Measurements from ENCODE around the gene KNSTRN.

KNSTRN gene

DNA sequence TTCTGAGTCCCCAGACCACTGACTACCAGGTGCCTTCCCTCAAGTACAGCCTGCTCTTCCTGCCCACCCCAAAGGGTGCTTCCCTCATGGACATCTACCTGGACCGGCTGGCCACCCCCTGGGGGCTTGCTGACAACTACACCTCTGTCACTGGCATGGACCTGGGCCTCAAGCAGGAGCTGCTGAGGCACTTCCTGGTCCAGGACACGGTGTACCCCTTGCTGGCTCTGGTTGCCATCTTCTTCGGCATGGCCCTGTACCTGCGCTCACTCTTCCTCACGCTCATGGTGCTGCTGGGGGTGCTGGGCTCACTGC lies 15.2 kb upstream of the KNSTRN start:
- DNase-seq = no peak

DNA sequence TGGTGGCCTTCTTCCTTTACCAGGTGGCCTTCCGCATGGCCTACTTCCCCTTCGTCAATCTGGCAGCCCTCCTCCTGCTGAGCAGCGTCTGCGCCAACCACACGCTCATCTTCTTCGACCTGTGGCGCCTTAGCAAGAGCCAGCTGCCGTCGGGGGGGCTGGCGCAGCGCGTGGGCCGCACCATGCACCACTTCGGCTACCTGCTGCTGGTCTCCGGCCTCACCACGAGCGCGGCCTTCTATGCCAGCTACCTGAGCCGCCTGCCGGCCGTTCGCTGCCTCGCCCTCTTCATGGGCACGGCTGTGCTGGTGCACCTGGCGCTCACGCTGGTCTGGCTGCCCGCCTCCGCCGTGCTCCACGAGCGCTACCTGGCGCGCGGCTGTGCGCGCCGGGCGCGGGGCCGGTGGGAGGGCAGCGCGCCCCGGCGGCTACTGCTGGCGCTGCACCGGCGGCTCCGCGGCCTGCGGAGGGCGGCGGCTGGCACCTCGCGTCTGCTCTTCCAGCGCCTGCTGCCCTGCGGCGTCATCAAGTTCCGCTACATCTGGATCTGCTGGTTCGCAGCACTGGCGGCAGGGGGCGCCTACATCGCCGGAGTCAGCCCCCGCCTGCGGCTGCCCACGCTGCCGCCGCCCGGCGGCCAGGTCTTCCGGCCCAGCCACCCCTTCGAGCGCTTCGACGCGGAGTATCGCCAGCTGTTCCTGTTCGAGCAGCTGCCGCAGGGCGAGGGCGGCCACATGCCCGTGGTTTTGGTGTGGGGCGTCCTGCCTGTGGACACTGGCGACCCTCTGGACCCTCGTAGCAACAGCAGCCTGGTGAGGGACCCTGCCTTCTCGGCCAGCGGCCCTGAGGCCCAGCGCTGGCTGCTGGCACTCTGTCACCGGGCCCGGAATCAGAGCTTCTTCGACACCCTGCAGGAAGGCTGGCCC lies 14.6 kb upstream of the KNSTRN start:
- DNase-seq = peak; percentile 90

DNA sequence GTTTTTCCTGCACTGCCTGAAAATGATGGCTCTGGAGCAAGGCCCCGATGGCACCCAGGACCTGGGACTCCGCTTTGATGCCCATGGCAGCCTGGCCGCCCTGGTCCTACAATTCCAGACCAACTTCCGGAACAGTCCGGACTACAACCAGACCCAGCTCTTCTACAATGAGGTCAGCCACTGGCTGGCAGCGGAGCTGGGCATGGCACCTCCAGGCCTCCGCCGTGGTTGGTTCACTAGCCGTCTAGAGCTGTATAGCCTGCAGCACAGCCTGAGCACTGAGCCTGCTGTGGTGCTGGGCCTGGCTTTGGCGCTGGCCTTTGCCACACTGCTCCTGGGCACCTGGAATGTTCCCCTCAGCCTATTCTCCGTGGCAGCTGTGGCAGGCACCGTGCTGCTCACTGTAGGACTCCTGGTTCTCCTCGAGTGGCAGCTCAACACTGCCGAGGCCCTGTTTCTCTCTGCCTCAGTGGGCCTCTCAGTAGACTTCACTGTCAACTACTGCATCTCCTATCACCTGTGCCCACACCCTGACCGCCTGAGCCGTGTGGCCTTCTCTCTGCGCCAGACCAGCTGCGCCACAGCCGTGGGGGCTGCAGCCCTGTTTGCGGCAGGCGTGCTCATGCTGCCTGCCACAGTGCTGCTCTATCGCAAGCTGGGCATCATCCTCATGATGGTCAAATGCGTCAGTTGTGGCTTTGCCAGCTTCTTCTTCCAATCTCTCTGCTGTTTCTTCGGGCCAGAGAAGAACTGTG lies 13.6 kb upstream of the KNSTRN start:
- DNase-seq = no peak

DNA sequence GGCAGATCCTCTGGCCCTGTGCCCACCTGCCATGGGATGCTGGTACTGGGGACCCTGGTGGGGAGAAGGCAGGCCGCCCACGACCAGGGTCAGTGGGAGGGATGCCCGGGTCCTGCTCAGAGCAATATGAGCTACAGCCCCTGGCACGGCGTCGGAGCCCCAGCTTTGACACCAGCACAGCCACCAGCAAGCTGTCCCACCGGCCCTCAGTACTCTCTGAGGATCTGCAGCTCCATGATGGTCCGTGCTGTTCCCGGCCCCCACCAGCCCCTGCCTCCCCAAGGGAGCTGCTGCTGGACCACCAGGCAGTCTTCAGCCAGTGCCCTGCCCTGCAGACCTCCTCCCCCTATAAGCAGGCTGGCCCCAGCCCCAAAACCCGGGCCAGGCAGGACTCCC lies 13.0 kb upstream of the KNSTRN start:
- DNase-seq = no peak

DNA sequence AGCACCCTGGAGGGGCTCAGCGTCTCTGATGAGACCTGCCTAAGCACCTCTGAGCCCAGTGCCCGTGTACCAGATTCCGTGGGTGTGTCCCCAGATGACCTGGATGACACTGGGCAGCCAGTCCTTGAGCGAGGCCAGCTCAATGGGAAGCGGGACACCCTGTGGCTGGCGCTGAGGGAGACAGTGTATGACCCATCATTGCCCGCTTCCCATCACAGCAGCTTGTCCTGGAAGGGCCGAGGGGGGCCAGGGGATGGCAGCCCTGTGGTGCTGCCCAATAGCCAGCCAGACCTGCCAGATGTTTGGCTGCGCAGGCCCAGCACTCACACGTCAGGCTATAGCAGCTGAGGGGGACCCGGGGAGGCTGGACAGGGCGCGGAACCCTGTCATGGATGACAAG lies 12.6 kb upstream of the KNSTRN start:
- DNase-seq = no peak

DNA sequence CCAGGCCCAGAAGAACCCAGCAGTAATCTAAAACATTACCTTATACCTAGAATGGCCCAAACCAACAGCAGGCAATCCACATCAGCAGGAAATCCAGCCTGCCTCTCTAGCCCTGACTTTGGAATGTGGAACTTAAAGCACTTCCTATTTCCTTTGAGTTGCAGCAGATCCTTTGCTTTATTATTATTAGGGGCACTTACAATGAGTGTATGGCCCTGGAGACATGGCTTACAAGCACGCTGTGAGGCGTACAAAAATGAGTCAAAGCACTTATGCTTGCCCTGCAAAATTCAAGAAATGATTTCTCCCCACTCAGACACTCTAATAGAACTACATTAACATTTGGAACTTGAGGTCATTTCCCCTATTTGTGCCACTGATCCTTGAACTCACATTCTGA lies 9.5 kb upstream of the KNSTRN start:
- DNase-seq = no peak

DNA sequence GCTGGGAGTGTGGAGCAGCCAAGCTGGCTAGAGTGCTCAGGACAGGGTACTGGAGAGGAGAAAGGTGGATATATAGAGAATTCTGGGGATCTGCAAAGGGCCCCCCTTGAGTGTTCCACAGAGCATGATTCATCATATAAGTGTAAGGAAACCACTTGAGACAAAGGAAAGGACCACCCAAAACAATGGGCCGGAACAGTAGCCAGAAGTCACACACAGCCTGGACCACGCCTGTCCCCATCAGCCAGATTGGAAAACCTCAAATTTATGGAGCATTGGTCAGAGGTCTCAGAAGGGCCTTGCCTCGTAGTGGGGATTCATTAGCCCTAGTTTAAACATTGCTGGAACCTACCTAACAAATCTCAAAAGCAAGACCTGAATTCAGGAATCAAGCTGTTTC lies 4.9 kb upstream of the KNSTRN start:
- no peak for DNase-seq

DNA sequence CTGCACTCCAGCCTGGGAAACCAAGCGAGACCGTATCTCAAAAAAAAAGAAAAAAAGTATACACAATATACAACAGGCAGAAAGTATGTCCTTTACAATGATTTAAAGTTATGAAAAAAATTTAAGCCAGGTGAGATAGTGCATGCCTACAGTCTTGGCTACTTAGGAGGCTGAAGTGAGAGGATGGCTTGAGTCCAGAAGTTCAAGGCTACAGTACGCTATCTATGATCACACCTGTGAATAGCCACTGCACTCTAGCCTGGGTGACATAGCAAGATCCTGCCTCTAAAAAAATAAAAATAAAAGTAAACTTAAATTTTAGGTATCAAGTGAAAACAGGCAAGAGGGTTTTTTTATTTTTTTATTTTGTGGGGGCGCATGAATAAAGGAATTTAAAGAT lies 3.1 kb upstream of the KNSTRN start:
- DNase-seq = no peak

DNA sequence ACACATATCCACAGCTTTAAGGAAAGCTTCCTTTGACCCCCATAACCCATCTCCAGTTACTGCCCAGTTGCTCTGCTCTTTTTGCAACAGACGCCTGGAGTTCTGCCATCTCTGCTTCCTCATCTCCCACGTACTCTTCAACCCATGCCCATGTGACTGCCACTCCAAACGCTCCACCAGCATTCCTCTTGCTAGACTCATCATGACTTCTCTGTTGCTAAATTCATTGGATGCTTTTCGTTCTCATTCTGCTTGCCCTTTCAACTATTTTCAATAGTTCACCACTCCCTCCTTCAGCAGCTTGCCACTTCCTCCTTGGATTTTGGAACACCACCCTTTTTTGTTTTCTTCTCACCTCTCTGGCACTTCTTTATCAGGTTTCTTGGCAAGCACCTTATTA lies 2.7 kb upstream of the KNSTRN start:
- DNase-seq = no peak

DNA sequence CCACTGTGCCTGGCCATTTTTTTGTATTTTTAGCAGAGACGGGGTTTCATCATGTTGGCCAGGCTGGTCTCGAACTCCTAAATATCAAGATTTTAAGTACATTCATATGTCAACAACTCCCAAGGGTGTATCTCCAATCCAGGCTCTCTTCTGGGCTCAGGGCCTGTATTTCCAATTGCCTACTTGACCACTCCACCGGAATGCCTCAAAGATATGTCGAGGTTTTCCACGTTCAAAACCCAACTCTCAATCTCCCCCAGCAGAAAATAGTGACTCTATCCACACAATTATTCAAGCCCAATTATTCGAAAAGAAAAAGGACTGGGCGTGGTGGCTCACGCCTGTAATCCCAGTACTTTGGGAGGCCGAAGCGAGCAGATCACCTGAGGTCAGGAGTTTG lies 1.9 kb upstream of the KNSTRN start:
- DNase-seq = no peak

DNA sequence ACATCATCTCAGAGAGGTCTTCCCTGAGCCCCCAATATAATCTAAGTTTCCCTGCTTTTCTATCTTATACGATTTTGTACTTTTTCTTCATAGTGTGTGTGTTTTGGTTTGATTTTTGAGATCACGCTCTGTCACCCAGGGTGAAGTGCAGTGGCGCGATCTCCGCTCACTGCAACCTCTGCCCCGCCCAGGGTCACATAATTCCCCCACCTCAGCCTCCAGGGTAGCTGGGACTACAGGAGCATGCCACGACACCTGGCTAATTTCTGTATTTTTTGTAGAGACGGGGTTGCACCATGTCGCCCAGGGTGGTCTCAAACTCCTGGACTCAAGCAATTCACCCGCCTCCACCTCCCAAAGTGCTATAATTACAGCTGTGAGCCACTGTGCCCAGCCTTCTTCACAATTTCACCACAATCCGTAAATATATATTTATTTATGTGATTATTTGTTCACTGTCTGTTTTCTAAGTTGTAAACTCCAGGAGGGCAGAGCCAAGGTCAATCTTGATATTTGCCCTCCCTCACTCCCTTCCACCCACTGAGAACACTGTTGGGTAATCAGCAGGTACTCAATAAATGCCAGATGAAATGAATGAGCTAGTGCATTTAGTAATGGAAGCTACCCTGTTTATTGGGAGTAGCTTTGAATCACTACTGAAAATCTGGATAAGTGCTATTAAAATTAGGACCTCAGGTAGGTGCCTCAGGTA lies 547 bp upstream of the KNSTRN start:
- DNase-seq = no peak

DNA sequence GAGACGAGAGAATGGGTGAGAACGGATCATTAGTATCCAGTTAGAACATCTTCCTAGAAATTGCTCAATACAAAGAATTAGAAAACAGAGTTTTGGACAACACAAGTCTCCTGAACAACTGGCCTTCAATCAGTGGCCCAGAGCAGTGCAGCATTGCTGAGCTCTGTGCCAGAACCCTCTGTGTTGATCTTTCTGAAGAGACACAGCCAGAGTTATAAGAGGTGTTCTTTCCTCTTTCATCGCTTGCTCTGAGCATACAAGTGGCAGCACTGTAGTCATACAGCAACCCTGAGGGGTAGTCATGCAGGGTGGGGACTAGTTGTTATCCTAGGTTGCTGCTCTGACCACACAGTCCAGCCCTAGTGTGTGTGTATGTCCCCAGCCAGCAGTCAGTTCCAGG lies 4.0 kb downstream of the KNSTRN start:
- no peak for DNase-seq

DNA sequence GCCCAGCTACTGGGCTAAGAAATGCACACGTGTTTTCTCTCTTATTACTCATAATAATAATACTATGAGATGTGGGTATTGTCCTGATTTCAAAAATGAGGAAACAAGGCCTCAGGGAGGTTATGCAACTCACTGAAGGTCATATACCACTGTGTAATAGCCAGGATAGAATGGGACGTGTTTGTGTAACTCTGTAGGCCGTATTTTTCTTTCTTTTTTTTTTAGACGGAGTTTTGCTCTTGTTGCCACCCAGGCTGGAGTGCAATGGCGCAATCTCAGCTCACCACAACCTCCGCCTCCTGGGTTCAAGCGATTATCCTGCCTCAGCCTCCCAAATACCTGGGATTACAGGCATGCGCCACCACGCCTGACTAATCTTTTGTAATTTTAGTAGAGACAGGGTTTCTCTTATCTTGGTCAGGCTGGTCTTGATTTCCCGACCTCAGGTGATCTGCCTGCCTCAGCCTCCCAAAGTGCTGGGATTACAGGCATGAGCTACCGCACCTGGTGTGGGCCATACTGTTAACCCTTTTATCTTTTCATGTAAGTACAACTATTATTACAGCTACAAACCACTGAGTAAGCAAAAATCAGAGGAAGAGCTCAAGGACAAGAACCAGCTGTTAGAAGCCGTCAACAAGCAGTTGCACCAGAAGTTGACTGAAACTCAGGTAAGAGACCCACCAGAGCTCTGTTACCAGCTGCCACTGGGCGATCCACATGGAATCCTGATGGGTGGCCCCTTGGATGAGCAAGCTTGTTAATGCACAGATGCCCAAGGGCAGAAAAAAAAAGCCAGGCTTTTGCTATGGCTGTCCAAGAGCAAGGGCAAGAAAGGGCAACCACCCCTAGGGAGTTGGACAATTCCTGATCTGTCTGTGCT lies 6.7 kb downstream of the KNSTRN start:
- DNase-seq = no peak

DNA sequence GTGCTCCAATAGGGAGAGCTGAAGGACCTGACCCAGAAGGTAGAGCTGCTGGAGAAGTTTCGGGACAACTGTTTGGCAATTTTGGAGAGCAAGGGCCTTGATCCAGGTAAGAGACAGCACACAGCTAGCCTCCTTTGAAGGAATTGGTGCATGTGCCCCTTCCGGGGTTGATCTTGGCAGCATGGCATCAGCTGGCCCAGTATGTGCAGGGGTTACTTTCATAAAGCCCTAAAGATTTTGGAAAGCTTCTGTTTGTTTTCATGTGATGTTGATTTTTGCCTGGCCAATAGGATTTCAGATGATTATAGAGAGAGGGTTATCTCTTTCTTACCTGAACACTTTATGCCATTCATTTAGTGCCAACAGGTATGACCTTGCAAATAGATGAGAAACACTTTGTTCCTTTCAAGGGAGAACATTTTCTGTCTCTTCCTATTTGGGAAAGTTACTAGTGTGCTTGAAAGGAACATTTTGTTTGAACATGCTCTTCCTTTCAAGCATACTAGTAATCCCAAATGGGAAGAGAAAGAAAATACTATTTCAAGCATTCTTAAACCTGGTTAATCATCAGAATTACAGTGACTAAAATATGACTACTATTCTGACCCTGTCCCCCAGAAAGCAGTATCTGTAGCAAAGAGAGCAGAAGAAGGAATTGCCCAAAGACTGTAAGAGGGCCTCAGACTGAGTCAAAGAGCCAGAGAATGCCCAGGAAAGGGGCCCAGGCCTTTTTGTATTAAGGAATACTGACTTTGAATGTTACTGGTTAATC lies 7.5 kb downstream of the KNSTRN start:
- DNase-seq = no peak

DNA sequence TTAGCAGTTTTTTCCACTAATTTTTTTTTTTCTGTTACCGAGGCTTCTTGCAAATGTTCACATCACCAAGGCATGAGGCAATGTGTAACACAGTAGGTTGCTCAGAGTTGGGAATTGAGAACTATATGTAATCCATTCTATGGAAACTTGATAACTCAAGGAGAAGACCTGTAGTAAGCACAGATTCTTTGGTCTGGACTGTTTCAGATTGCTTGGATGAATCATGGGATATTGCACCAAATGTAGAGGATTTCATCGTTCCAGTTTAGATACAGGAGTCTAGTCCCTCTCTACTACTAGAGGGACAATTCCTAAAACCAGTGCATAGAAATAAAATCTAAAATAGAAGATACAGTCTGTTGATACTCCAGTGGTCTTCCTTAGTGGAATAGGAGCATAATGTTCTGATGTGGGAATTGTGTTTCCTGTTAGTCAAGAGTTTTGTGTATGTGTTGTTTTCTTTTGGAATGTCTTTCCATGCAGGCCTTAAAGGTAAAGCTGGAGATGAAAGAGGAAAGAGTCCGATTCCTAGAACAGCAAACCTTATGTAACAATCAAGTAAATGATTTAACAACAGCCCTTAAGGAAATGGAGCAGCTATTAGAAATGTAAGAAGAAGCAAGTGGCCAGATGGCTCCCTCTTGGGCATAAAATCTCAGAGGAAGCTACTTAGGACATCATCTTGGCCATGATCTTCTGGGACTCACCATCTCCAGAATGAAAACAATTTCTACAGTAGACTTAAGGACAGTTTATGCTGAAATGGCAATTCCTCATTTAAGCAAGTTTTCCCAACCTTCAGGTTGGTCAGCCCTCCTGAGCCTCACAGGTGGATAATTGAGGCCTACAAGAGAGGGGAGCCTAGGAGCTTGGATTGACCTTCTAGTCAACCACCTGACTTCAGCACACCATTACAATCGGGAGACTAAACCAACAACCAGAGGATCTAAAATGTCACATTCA lies 10.7 kb downstream of the KNSTRN start:
- no peak for DNase-seq

DNA sequence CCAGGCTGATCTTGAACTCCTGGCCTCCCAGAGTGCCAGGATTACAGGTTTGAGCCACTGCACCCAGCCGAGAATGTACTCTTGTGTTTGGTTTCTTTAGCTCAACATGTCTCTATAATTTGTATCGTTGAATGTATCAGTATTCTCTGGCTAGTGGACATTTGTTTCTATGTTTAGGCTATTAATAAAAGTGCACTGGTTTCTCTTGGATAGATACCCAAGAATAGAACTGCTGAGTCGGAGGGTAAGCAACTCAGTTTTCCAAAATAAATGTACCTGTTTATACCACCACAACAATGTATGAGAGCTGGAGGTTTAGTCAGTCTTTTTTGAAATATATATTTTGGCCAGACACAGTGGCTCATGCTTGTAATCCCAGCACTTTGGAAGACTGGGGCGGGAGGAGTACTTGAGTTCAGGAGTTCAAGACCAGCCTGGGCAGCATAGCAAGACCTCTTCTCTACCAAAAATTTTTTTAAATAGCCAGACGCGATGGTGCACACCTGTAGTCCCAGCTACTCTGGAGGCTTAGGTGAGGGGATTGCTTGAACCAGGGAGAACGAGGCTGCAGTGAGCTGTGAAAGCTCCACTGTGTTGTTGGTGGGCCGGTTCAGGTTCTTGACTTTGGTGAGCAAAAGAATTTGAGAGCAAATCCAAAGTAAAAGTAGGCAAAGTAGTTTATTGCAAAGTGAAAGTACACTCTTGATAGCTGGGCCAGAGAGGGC lies 15.3 kb downstream of the KNSTRN start:
- DNase-seq = no peak

DNA sequence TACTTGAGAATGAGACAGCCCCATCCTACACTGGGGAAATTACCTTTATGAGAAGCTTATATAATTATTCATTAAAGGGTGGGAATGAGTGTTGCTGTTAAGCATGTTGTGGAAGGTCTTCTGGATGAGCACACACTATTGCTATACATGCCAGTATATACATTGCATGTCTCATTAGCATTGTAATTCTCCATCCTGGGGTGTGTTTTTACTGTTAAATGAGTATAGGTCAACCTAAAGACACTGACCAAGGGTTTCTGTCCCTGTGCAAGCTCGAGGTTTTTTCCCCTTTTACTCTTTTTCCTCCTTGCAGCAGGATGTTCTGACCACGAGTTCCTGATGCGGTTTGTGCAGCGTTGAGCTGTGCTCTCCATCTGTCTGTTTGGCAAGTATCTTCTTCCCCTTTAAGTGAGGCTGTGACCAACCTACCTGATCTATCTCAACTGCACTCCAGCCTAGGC lies 15.9 kb downstream of the KNSTRN start:
- DNase-seq = peak; percentile 24

DNA sequence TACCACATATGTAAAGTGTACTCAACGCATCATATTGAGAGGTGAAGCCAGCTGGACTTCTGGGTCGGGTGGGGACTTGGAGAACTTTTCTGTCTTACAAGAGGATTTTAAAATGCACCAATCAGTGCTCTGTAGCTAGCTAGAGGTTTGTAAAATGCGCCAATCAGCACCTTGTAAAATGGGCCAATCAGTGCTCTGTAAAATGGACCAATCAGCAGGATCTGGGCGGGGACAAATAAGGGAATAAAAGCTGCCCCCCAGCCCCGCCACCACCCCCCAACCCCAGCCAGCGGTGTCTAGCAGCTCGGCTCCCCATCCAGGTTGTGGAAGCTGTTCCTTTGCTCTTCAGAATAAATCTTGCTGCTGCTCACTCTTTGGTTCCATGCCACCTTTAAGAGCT lies 16.8 kb downstream of the KNSTRN start:
- no peak for DNase-seq

DNA sequence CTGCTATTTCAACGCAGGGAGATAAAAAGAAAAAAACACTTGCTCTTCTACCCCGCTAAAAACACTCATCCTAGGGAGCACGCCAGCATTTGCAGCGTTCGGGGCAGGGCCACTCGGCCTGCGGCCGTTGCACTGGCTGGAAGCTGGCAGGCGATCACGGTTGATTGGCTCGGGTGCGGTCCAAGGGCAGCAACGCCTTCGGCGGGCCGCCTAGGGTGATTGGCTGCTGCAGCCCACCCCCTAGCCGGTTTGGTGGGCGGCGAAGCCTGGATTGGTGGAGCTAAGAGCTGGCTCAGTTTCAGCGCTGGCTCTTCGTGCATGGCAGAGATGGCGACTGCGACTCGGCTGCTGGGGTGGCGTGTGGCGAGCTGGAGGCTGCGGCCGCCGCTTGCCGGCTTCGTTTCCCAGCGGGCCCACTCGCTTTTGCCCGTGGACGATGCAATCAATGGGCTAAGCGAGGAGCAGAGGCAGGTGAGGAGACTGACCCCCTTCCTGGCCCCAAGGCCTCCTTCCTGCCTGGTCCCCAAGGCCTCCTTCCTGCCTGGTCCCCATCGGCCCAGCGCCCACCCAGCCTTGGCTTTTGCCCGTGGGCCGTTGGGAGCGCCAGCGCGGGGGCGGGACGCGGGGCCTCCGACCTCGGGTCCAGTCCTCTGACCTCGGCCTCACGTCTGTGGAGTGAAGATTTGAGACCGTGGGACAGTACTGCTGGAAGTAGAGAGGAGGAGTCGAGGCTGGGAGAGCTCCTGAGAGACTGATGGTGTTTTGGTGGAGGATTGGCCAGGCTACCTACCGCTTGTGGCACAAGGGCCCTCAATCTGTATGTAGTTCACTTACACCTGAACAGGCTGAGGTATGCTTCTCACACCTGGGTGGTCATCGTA lies 23.2 kb downstream of the KNSTRN start, which contains the start of gene IVD:
IVD (plus strand) TSS at position 295 of the 881 bp plus-strand sequence; CDS start at position 328, 33 bp downstream.
- peak; percentile 96 for DNase-seq

Measured in stimulated activated CD4-positive, alpha-beta T cell treated with anti-CD3 and anti-CD28 coated beads, Interleukin-15, amount 100 ng/mL, for 24 hours (primary cell).